Head of caudate nucleus (tissue), 42 donors: ENCODE measurements around the gene STK10.

Source experiments
- DNase-seq, 42 donors: peaks; one replicate each; pipeline versions ENCODE4 v3.0.0 to v3.0.0-alpha.2; 2020 to 2021; ENCODE audit warnings: mixed read lengths in 7 of 42
- intact Hi-C: fragments of 100-400 bp; cut with DNase I; formaldehyde crosslinking; loops from one replicate; pipeline ENCODE4 v1.15.0; 2022

STK10 gene

GRCh38 chr5:172193872-172194271 lies 5.8 kb upstream of the STK10 start, which contains the start of gene EFCAB9:
Gene EFCAB9 (plus strand): TSS chr5:172194172. CDS start chr5:172194173, 1 bp downstream.
- intact Hi-C loops, result no loop called here
- DNase-seq, result no peak

GRCh38 chr5:172189693-172190296 lies 1.8 kb upstream of the STK10 start:
- no peak for DNase-seq
- intact Hi-C loops, result loop anchor here (5.0 to 10.0 kb wide), 2 partner anchors 93 to 185 kb away; partner anchors contain the start of genes FBXW11 and UBTD2

- intact Hi-C loops, result loop anchor here (1.0 to 10.0 kb wide), 3 partner anchors 82 to 184 kb away; partner anchors contain the start of genes FBXW11 and UBTD2
- peak in 1 of 42 donors; percentile 29 for DNase-seq
Measured at GRCh38 chr5:172188893-172189692, 1.1 kb upstream of the STK10 start.

GRCh38 chr5:172187118-172188032 lies 649 bp downstream of the STK10 start:
- intact Hi-C loops, result loop anchor here (1.0 to 10.0 kb wide), 3 partner anchors 80 to 183 kb away; partner anchors contain the start of genes FBXW11 and UBTD2
- peak in 33 of 42 donors; percentile 22 to 81 (median 52) for DNase-seq

GRCh38 chr5:172186114-172186695 lies 1.8 kb downstream of the STK10 start:
- DNase-seq, result peak in 2 of 42 donors; percentile 17 to 20
- intact Hi-C loops, result loop anchor here (5.0 to 10.0 kb wide), 2 partner anchors 96 to 181 kb away; partner anchors contain the start of genes FBXW11 and UBTD2

- no peak for DNase-seq
- intact Hi-C loops, result loop anchor here (5.0 to 10.0 kb wide), 2 partner anchors 97 to 180 kb away; partner anchors contain the start of genes FBXW11 and UBTD2
Measured at GRCh38 chr5:172185096-172185461, 2.9 kb downstream of the STK10 start.

- intact Hi-C loops, result loop anchor here (10.0 kb wide), 1 partner anchor 179 kb away; the partner anchor contains the start of gene FBXW11
- no peak for DNase-seq
Measured at GRCh38 chr5:172183881-172184280, 4.1 kb downstream of the STK10 start.

GRCh38 chr5:172182291-172182690 lies 5.7 kb downstream of the STK10 start:
- DNase-seq, result no peak
- intact Hi-C loops, result loop anchor here (10.0 kb wide), 1 partner anchor 177 kb away; the partner anchor contains the start of gene FBXW11

- intact Hi-C loops, result loop anchor here (10.0 kb wide), 1 partner anchor 176 kb away; the partner anchor contains the start of gene FBXW11
- DNase-seq, result peak in 41 of 42 donors; percentile 27 to 92 (median 66)
Measured at GRCh38 chr5:172180936-172181335, 7.1 kb downstream of the STK10 start.

GRCh38 chr5:172178991-172179989 lies 8.7 kb downstream of the STK10 start:
- DNase-seq, result peak in 4 of 42 donors; percentile 18 to 34 (median 28)
- intact Hi-C loops, result no loop called here

GRCh38 chr5:172178301-172178987 lies 9.6 kb downstream of the STK10 start:
- no peak for DNase-seq
- intact Hi-C loops, result no loop called here

GRCh38 chr5:172177176-172177575 lies 10.8 kb downstream of the STK10 start:
- intact Hi-C loops, result no loop called here

GRCh38 chr5:172175263-172175719 lies 12.7 kb downstream of the STK10 start:
- DNase-seq, result peak in 23 of 42 donors; percentile 24 to 66 (median 45)
- intact Hi-C loops, result no loop called here

More at GRCh38 chr5:172177176-172177575, 10.8 kb downstream of the STK10 start:
- DNase-seq, result no peak

- intact Hi-C loops, result no loop called here
- no peak for DNase-seq
Measured at GRCh38 chr5:172173564-172174153, 14.4 kb downstream of the STK10 start.

- intact Hi-C loops, result no loop called here
- peak in 39 of 42 donors; percentile 32 to 85 (median 66) for DNase-seq
Measured at GRCh38 chr5:172172912-172173563, 15.0 kb downstream of the STK10 start.
